GM12874 (cell line): ENCODE measurements around the gene TDP2.

Experiments
- CTCF ChIP-seq: IDR thresholded peaks from 2 replicates; pipeline ENCODE4 v1.5.1; 2011; ENCODE audit warnings: low read depth, mild to moderate bottlenecking, control low read depth, low read length, moderate library complexity; ENCODE audit not compliant: insufficient read depth

TDP2 gene

GRCh38 chr6:24673625-24674024, 6.9 kb upstream of the TDP2 start:
- no peak for TF ChIP-seq CTCF

- no peak for TF ChIP-seq CTCF
These were observed 6.0 kb upstream of the TDP2 start for GRCh38 chr6:24672620-24673182.

- no peak for TF ChIP-seq CTCF
These were observed 2.3 kb upstream of the TDP2 start for GRCh38 chr6:24668997-24669361.

GRCh38 chr6:24667378-24667803, 692 bp upstream of the TDP2 start:
- TF ChIP-seq CTCF, result no peak

- no peak for TF ChIP-seq CTCF
These were observed 530 bp downstream of the TDP2 start for GRCh38 chr6:24666097-24666640.

GRCh38 chr6:24664046-24664987, 2.4 kb downstream of the TDP2 start:
- no peak for TF ChIP-seq CTCF

- no peak for TF ChIP-seq CTCF
These were observed 3.5 kb downstream of the TDP2 start for GRCh38 chr6:24663189-24663588.
